Neural progenitor cell (in vitro differentiated cells): Measurements from ENCODE around the gene PAEP. TPM values are rescaled to one million over a fixed set of nuclear protein-coding genes. Genes with fewer than 3 reads are reported as not detected.

ENCODE experiments used
- DNase-seq: peaks from one replicate; pipeline ENCODE4 v3.0.0-alpha.2; 2016; ENCODE audit warnings: low spot score
- H2AFZ ChIP-seq: fragments of 200-600 bp; sonication (generic); replicated peaks from 2 replicates; pipeline ENCODE4 v1.6.1; 2016; ENCODE audit warnings: antibody characterized with exemption
- H3F3A ChIP-seq: fragments of 200-600 bp; sonication (generic); 2 replicates; pipeline ENCODE4 v1.6.1; 2016; ENCODE audit warnings: antibody characterized with exemption, low read depth
- H3K27ac ChIP-seq: fragments of 200-600 bp; sonication (generic); 2 replicates; pipeline ENCODE4 v1.5.1; 2016; ENCODE audit warnings: mild to moderate bottlenecking
- H3K27me3 ChIP-seq: fragments of 200-600 bp; sonication (generic); 2 replicates; pipeline ENCODE4 v1.6.1; 2016; ENCODE audit warnings: mild to moderate bottlenecking, moderate library complexity
- H3K36me3 ChIP-seq: fragments of 200-600 bp; sonication (generic); 2 replicates; pipeline ENCODE4 v1.5.1; 2016
- H3K4me1 ChIP-seq: fragments of 200-600 bp; sonication (generic); 2 replicates; pipeline ENCODE4 v1.6.1; 2016; ENCODE audit warnings: mixed run types
- H3K4me2 ChIP-seq: fragments of 200-600 bp; sonication (generic); 2 replicates; pipeline ENCODE4 v1.6.1; 2016
- H3K4me3 ChIP-seq: fragments of 200-600 bp; sonication (generic); 2 replicates; pipeline ENCODE4 v1.5.1; 2016
- H3K79me2 ChIP-seq: fragments of 200-600 bp; sonication (generic); 2 replicates; pipeline ENCODE4 v1.6.1; 2016; ENCODE audit warnings: low read depth
- H3K9ac ChIP-seq: fragments of 200-600 bp; sonication (generic); 2 replicates; pipeline ENCODE4 v1.6.1; 2016
- H3K9me3 ChIP-seq: fragments of 200-600 bp; sonication (generic); 2 replicates; pipeline ENCODE4 v1.5.1; 2016; ENCODE audit warnings: low read depth
- H4K20me1 ChIP-seq: fragments of 200-600 bp; sonication (generic); 2 replicates; pipeline ENCODE4 v1.6.1; 2016; ENCODE audit warnings: low read depth
- H3K27ac Mint-ChIP-seq: 3 replicates; pipeline ENCODE4 v1.8.0; 2021; ENCODE audit warnings: mixed read lengths
- H3K27me3 Mint-ChIP-seq: 2 replicates; pipeline ENCODE4 v1.8.0; 2022; ENCODE audit warnings: low read depth, mild to moderate bottlenecking, inconsistent platforms, moderate library complexity, mixed read lengths; ENCODE audit not compliant: insufficient read depth
- H3K36me3 Mint-ChIP-seq: 3 replicates; pipeline ENCODE4 v1.8.0; 2021; ENCODE audit warnings: mixed read lengths
- H3K4me1 Mint-ChIP-seq: 3 replicates; pipeline ENCODE4 v1.8.0; 2021; ENCODE audit warnings: mixed read lengths
- H3K4me3 Mint-ChIP-seq: 3 replicates; pipeline ENCODE4 v1.8.0; 2021; ENCODE audit warnings: mild to moderate bottlenecking, moderate library complexity, mixed read lengths
- H3K9me3 Mint-ChIP-seq: 3 replicates; pipeline ENCODE4 v1.8.0; 2020; ENCODE audit warnings: mixed read lengths
- CTCF ChIP-seq: fragments of 200-600 bp; sonication (generic); IDR thresholded peaks from 2 replicates; pipeline ENCODE4 v1.5.1; 2017; ENCODE audit warnings: antibody characterized with exemption, mild to moderate bottlenecking
- EZH2 ChIP-seq: fragments of 200-600 bp; sonication (generic); IDR thresholded peaks from 2 replicates; pipeline ENCODE4 v1.6.1; 2017; ENCODE audit warnings: antibody characterized with exemption, mild to moderate bottlenecking, moderate library complexity
- EZH2phosphoT487 ChIP-seq: fragments of 200-600 bp; sonication (generic); IDR thresholded peaks from 2 replicates; pipeline ENCODE4 v1.6.1; 2017; ENCODE audit warnings: antibody characterized with exemption
- total RNA-seq: library from RNA; depleted of rRNA; stranded (reverse); fragments of >200 nt; gene quantifications from 2 replicates; pipeline ENCODE4 v1.2.3, GENCODE V29; 2015; ENCODE audit warnings: low replicate concordance

The PAEP gene
- total RNA-seq, 1 donor from 2014 or later: not detected

DNA sequence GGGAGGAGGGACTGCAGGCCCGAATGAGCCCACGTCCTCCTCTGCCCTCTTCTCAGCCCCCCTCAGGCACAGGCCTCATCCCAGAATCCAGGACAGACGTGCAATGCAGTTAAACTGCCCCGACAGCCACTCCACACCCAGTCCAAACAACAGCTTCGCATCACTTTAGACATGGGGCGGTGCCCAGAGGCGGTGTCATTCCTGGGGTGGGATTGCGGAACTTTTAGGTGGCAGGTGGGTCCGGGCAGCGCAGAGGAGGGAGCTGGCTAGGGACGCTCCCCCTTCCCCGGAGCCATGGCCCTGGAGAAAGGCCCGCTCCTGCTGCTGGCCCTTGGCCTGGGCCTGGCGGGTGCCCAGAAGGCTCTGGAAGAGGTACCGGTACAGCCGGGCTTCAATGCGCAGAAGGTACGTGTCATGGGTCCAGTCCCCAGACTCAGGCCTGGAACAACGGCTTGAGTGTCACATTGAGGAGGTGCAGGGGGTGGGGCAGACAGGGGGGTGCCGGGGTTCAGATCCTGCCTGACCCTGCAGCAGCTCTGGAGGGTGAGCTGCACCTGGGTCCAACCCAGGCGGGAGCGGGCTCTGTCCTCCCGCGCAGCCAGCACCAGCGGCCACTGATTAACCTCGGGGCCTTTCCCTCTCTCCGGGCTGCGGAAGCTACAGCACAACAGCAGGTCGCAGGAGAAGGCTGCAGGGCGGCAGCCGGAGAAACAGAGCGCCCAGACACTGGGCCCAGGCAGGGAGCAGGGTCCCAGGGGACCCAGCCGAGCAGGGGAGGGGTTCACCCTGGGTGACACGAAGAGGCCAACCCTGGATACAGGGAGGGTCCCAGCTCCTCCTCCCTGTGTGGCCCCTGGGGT lies 52.6 kb downstream of the PAEP start:
- Mint-ChIP-seq H3K9me3 (no peaks in the 10 kb centered on the region), H3K4me3 (no peak overlapping the region), H3K36me3 (no peaks in the 10 kb centered on the region), H3K4me1 (no peaks in the 10 kb centered on the region), H3K27me3 (peaks cover 5% of the 10 kb centered on the region), H3K27ac (no peak overlapping the region)
- no peaks in the 10 kb centered on the region for H3K4me1 ChIP-seq
- no peaks in the 10 kb centered on the region for H3K27me3 ChIP-seq
- H3K79me2 ChIP-seq: no peaks in the 10 kb centered on the region
- no peak overlapping the region for H3K4me3 ChIP-seq
- no peak overlapping the region for H3K4me2 ChIP-seq
- no peak for DNase-seq
- no peaks in the 10 kb centered on the region for H3K36me3 ChIP-seq
- no peak overlapping the region for H2AFZ ChIP-seq
- H4K20me1 ChIP-seq: no peaks in the 10 kb centered on the region
- H3K9ac ChIP-seq: no peak overlapping the region
- TF ChIP-seq CTCF (no peak), EZH2phosphoT487 (no peak), EZH2 (no peak)
- no peak overlapping the region for H3K27ac ChIP-seq
- H3F3A ChIP-seq: no peaks in the 10 kb centered on the region
- H3K9me3 ChIP-seq: no peaks in the 10 kb centered on the region

DNA sequence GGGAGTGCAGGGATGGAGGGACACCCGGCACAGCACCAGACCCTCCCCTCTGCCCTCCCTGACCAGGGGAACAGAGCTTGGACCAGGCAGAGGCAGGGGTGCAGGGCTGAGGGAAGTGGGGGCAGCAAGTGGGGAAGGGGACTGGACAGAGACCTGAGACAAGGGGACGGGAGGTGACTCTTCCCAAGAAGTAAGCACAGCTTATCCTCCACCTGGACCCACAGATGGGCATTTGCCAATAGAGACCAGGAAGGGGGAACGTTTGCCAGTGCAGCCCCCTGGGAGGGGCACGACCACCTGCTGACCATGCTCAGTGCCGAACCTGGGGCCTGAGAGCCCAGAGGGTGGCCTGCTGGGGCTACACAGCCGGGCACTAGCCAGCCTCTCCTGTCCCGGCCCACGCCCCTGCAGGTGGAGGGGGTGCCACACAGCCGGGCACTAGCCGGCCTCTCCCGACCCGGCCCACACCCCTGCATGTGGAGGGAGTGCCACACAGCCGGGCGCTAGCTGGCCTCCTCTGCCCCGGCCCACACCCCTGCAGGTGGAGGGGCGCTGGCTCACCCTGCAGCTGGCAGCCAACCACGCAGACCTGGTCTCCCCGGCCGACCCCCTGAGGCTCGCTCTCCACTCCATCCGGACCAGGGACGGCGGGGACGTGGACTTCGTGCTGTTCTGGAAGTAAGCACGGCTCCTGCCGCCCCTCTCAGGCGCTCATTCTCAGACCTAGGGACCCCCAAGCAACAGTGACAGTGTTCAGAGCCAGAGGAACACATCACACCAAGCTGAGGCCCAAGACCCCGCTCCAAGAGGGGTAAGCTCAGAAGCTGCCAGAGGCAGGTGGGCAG lies 53.5 kb downstream of the PAEP start:
- no peaks in the 10 kb centered on the region for H3K9me3 ChIP-seq
- no peaks in the 10 kb centered on the region for H4K20me1 ChIP-seq
- H3K4me1 Mint-ChIP-seq: no peaks in the 10 kb centered on the region
- H3K36me3 ChIP-seq: no peaks in the 10 kb centered on the region
- no peak overlapping the region for H2AFZ ChIP-seq
- no peak overlapping the region for H3K4me3 Mint-ChIP-seq
- no peak overlapping the region for H3K4me3 ChIP-seq
- no peaks in the 10 kb centered on the region for H3K36me3 Mint-ChIP-seq
- no peak overlapping the region for H3K27ac Mint-ChIP-seq
- no peak overlapping the region for H3K27ac ChIP-seq
- H3K27me3 ChIP-seq: no peaks in the 10 kb centered on the region
- H3K4me2 ChIP-seq: no peak overlapping the region
- H3K4me1 ChIP-seq: no peaks in the 10 kb centered on the region
- no peak overlapping the region for H3K9ac ChIP-seq
- H3K27me3 Mint-ChIP-seq: peaks cover 5% of the 10 kb centered on the region
- H3K9me3 Mint-ChIP-seq: no peaks in the 10 kb centered on the region
- no peak for DNase-seq
- TF ChIP-seq EZH2 (no peak), EZH2phosphoT487 (no peak)
- no peaks in the 10 kb centered on the region for H3F3A ChIP-seq
- H3K79me2 ChIP-seq: no peaks in the 10 kb centered on the region

DNA sequence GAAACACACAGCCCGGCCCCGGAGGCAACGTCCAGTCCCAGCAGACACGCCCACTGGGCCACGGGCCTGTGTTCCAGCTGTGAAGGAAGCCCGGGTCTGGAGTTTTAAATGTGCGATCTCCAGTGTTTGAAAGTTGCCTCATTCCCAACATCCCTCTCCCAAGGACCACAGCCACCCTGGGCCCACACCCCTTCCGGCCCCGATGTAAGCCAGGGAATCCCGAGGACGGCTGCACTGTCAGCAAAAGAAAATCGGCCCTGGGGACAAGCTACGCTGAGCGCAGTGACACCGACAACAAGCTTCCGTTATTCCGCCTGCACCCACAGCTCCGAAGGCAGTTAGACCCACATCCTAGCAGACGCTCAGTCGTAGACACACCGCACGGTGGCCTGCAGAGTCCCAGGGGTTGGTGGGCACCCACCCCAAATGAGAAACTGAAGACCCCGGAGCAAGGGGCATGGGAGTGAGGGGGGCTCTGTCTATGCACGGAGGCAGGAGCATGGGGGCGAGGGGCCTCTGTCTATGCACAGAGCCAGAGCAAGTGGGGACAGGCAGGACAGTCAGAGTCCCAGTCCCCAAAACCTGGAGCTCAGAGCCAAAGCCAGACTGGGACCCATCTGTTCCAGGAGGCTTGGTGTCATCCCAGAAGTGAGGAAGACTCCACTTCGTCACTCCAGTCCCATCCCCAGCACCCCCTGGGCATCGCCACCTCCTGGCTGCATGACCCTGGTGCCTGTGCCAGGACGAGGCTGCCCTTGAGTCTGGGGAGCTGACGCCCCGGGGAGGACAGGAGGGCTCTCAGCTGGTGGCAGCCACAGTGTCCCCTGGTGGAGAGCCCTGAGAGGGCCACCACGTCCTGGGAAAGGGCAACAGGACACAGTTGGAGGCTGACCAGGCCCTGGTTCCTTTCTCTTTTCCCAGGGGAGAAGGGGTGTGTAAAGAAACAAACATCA lies 54.4 kb downstream of the PAEP start:
- H2AFZ ChIP-seq: no peak overlapping the region
- TF ChIP-seq CTCF: peak; percentile 38
- no peak for TF ChIP-seq EZH2phosphoT487
- no peaks in the 10 kb centered on the region for H4K20me1 ChIP-seq
- no peaks in the 10 kb centered on the region for H3K4me1 ChIP-seq
- no peak for DNase-seq
- H3K4me3 ChIP-seq: no peak overlapping the region
- no peak overlapping the region for H3K4me2 ChIP-seq
- no peaks in the 10 kb centered on the region for H3K9me3 Mint-ChIP-seq
- peak overlapping the region; percentile 69 for H3K27ac Mint-ChIP-seq
- H3K79me2 ChIP-seq: no peaks in the 10 kb centered on the region
- peaks cover 5% of the 10 kb centered on the region for H3K27me3 Mint-ChIP-seq
- H3K9ac ChIP-seq: no peak overlapping the region
- H3K36me3 Mint-ChIP-seq: no peaks in the 10 kb centered on the region
- no peaks in the 10 kb centered on the region for H3F3A ChIP-seq
- no peak overlapping the region for H3K4me3 Mint-ChIP-seq
- no peaks in the 10 kb centered on the region for H3K9me3 ChIP-seq
- no peaks in the 10 kb centered on the region for H3K27me3 ChIP-seq
- no peaks in the 10 kb centered on the region for H3K4me1 Mint-ChIP-seq
- H3K36me3 ChIP-seq: no peaks in the 10 kb centered on the region
- no peak overlapping the region for H3K27ac ChIP-seq

Other genes with a start within 250 kb of the PAEP start
- 23.0 and 48.7 TPM in 2 replicates for gene PPP1R26, start 82.0 kb upstream of the PAEP start, total RNA-seq
- 23.4 and 43.4 TPM in 2 replicates for gene MRPS2, start 61.1 kb upstream of the PAEP start, total RNA-seq
- not detected in 2 replicates for gene LCN1, start 40.3 kb upstream of the PAEP start, total RNA-seq
- gene OBP2A, start 15.6 kb upstream of the PAEP start, total RNA-seq: not detected in 2 replicates
- 0.12 and 0.80 TPM in 2 replicates for gene GLT6D1, start 77.8 kb downstream of the PAEP start, total RNA-seq
- 2.4 and 6.6 TPM in 2 replicates for gene LCN9, start 101.6 kb downstream of the PAEP start, total RNA-seq
- not detected in 2 replicates for gene SOHLH1, start 137.7 kb downstream of the PAEP start, total RNA-seq
- gene KCNT1, start 140.4 kb downstream of the PAEP start, total RNA-seq: not detected in 2 replicates